ENCODE data around the gene PDE3A.

PDE3A gene

DNA sequence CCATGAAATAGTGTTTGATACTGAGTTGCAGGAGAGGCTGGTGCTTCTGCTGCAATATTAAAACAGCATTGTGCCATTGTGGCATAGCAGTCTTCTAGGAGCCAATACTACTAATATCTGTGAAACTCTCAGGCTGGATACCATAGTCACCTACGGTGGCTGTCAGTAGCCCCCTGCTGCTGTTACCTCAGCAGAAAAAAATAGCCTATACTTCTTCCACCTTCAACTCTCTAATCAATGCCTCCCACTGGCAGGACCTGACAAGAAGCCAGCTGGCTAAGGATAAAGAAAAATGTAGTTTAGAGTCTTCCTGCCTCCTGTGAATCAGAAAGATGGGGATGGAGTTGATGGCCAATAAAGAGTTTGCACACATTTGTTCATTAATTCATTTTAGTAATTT lies 91.6 kb downstream of the PDE3A start:
- Histone ChIP-seq H3K27ac (ENCODE audit: low read length) (no peak overlapping the region), H3K4me1 (ENCODE audit: control insufficient read depth in 1 of 2, insufficient read depth in 2 of 2, low read length in 2 of 2) (peaks cover 4 to 5% of the 10 kb centered on the region in 2 donors)

GRCh38 chr12:20460956-20461355 lies 92.6 kb downstream of the PDE3A start:
- Histone ChIP-seq H3K4me1 (ENCODE audit: control insufficient read depth in 1 of 2, insufficient read depth in 2 of 2, low read length in 2 of 2) (peaks cover 3 to 5% of the 10 kb centered on the region in 2 donors), H3K36me3 (ENCODE audit: control insufficient read depth in 1 of 2, insufficient read depth in 2 of 2, low read length in 2 of 2) (no peaks in the 10 kb centered on the region), H3K27ac (ENCODE audit: low read length) (no peak overlapping the region), H3K9me3 (ENCODE audit: control insufficient read depth in 1 of 2, low read length in 2 of 2) (no peaks in the 10 kb centered on the region), H3K4me3 (ENCODE audit: low read depth in 1 of 2, low read length in 2 of 2) (no peak overlapping the region), H3K27me3 (ENCODE audit: low read depth, low read length) (no peaks in the 10 kb centered on the region)

More for the DNA sequence above, 91.6 kb downstream of the PDE3A start:
- H3K27me3 ChIP-seq (ENCODE audit: low read depth, low read length), result no peaks in the 10 kb centered on the region
- H3K9me3 ChIP-seq (ENCODE audit: control insufficient read depth in 1 of 2, low read length in 2 of 2), result no peaks in the 10 kb centered on the region
- no peak overlapping the region for H3K4me3 ChIP-seq (ENCODE audit: low read depth in 1 of 2, low read length in 2 of 2)
- H3K36me3 ChIP-seq (ENCODE audit: control insufficient read depth in 1 of 2, insufficient read depth in 2 of 2, low read length in 2 of 2), result no peaks in the 10 kb centered on the region

DNA sequence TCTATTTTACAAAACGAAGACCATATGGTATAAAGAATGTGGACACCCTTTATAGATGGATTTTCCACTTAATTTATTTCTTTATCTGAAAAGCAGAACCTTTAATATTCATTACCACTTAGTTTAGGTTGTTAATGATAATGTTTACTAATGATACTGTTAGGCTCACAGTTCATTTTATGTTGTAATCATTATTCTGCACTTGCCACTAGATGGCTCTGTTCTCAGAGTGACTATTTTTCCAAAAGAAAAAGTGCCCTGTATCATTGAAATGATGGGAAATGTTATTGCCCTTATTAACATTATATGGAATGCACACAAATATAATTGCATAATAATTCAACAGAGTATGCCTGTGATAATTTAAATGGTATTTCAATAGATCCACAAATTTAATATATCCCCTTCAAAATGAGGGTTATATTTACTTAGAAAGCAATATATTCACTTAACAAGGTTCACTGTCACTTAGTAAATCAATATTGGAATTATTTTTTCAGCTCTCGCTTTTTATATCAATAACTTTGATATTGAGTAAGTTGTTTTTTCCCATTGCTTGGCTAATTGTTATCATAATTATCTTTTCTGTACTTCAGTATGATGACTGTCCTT lies 95.7 kb downstream of the PDE3A start:
- Histone ChIP-seq H3K27me3 (ENCODE audit: low read depth, low read length) (no peaks in the 10 kb centered on the region), H3K4me1 (ENCODE audit: control insufficient read depth in 1 of 2, insufficient read depth in 2 of 2, low read length in 2 of 2) (peaks cover 5 to 7% of the 10 kb centered on the region in 2 donors), H3K9me3 (ENCODE audit: control insufficient read depth in 1 of 2, low read length in 2 of 2) (no peaks in the 10 kb centered on the region), H3K4me3 (ENCODE audit: low read depth in 1 of 2, low read length in 2 of 2) (no peak overlapping the region), H3K27ac (ENCODE audit: low read length) (no peak overlapping the region), H3K36me3 (ENCODE audit: control insufficient read depth in 1 of 2, insufficient read depth in 2 of 2, low read length in 2 of 2) (no peaks in the 10 kb centered on the region)

- Histone ChIP-seq H3K27ac (ENCODE audit: low read length) (no peak overlapping the region), H3K36me3 (ENCODE audit: control insufficient read depth in 1 of 2, insufficient read depth in 2 of 2, low read length in 2 of 2) (no peaks in the 10 kb centered on the region), H3K9me3 (ENCODE audit: control insufficient read depth in 1 of 2, low read length in 2 of 2) (no peaks in the 10 kb centered on the region), H3K4me1 (ENCODE audit: control insufficient read depth in 1 of 2, insufficient read depth in 2 of 2, low read length in 2 of 2) (peaks cover 0 to 20% of the 10 kb centered on the region in 2 donors), H3K4me3 (ENCODE audit: low read depth in 1 of 2, low read length in 2 of 2) (no peak overlapping the region), H3K27me3 (ENCODE audit: low read depth, low read length) (no peaks in the 10 kb centered on the region)
These were observed 101.0 kb downstream of the PDE3A start for GRCh38 chr12:20469300-20469699.

DNA sequence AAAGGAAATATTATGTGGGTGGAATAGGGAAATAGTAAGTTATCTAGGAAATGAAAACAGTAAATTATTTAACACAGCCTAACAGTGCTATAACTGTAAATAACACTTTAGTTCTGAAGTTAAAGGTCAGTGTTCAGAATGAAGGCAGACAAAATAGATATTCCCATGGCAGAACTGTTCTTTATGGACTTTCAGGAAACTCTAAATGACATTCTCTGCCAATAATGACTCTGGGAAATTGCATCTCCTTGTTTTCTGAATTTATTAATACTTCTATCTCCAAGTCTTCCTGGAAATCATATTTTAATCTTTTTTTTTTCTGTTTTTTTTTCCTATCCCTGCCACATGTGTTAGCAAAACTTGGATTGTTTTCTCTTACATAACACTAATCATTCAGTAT lies 101.4 kb downstream of the PDE3A start:
- Histone ChIP-seq H3K4me3 (ENCODE audit: low read depth in 1 of 2, low read length in 2 of 2) (no peak overlapping the region), H3K4me1 (ENCODE audit: control insufficient read depth in 1 of 2, insufficient read depth in 2 of 2, low read length in 2 of 2) (peaks cover 0 to 20% of the 10 kb centered on the region in 2 donors), H3K9me3 (ENCODE audit: control insufficient read depth in 1 of 2, low read length in 2 of 2) (no peaks in the 10 kb centered on the region), H3K27me3 (ENCODE audit: low read depth, low read length) (no peaks in the 10 kb centered on the region), H3K27ac (ENCODE audit: low read length) (no peak overlapping the region), H3K36me3 (ENCODE audit: control insufficient read depth in 1 of 2, insufficient read depth in 2 of 2, low read length in 2 of 2) (no peaks in the 10 kb centered on the region)

DNA sequence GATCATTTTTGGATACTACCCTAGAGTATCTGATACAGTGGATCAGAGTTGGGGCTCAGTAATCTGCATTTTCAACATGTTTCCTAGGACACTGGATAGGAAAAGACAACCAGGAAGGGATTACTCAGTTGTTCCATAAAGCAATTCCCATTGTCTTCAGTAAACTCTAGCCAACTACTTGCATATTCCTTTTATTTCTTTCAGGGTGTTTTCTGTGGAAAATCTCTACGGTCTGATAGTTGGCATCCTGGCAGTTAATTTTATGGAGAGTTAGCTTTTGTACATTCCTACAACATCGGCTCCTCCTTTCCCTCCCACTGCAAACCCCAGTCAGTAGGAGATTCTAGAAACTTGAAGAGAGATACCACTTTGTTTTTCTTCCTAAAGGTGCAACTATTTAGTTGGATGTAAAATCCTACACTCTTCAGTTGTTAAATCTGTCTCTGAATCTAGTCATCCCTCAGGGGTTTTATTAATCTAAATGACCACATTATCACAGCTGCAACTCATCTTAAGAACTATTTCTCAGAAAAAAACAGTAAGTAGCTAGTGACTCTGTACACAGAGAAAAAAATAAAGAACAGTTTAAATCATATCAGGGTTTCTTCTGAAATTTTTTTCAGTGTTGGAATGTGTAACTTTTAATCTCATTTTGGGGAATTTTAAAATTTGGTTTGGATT lies 103.9 kb downstream of the PDE3A start:
- Histone ChIP-seq H3K9me3 (ENCODE audit: control insufficient read depth in 1 of 2, low read length in 2 of 2) (no peaks in the 10 kb centered on the region), H3K27me3 (ENCODE audit: low read depth, low read length) (no peaks in the 10 kb centered on the region), H3K27ac (ENCODE audit: low read length) (no peak overlapping the region), H3K36me3 (ENCODE audit: control insufficient read depth in 1 of 2, insufficient read depth in 2 of 2, low read length in 2 of 2) (no peaks in the 10 kb centered on the region), H3K4me1 (ENCODE audit: control insufficient read depth in 1 of 2, insufficient read depth in 2 of 2, low read length in 2 of 2) (peaks cover 0 to 13% of the 10 kb centered on the region in 2 donors), H3K4me3 (ENCODE audit: low read depth in 1 of 2, low read length in 2 of 2) (no peak overlapping the region)

DNA sequence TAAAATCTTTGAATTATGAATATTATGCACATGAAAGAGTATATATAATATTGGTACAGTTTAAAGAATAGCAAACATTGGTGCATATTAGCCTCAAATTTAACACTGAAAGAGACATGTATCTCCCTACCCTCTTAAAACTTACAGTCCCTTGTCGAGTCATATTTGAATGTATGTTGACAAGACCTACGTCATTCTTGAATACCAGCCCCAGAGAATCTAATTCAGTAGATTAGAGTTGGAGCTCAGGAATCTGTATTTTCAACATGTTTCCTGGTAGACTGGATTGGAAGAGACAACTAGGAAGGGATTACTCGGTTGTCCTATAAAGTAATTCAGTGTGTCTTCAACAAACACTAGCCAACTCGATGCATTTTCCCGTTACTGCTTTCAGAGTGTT lies 104.8 kb downstream of the PDE3A start:
- H3K27ac ChIP-seq (ENCODE audit: low read length), result no peak overlapping the region
- no peaks in the 10 kb centered on the region for H3K27me3 ChIP-seq (ENCODE audit: low read depth, low read length)
- peaks cover 0 to 13% of the 10 kb centered on the region in 2 donors for H3K4me1 ChIP-seq (ENCODE audit: control insufficient read depth in 1 of 2, insufficient read depth in 2 of 2, low read length in 2 of 2)
- no peaks in the 10 kb centered on the region for H3K9me3 ChIP-seq (ENCODE audit: control insufficient read depth in 1 of 2, low read length in 2 of 2)
- H3K36me3 ChIP-seq (ENCODE audit: control insufficient read depth in 1 of 2, insufficient read depth in 2 of 2, low read length in 2 of 2), result no peaks in the 10 kb centered on the region
- no peak overlapping the region for H3K4me3 ChIP-seq (ENCODE audit: low read depth in 1 of 2, low read length in 2 of 2)

GRCh38 chr12:20474016-20474415 lies 105.7 kb downstream of the PDE3A start:
- Histone ChIP-seq H3K36me3 (ENCODE audit: control insufficient read depth in 1 of 2, insufficient read depth in 2 of 2, low read length in 2 of 2) (no peaks in the 10 kb centered on the region), H3K27me3 (ENCODE audit: low read depth, low read length) (no peaks in the 10 kb centered on the region), H3K9me3 (ENCODE audit: control insufficient read depth in 1 of 2, low read length in 2 of 2) (no peaks in the 10 kb centered on the region), H3K4me1 (ENCODE audit: control insufficient read depth in 1 of 2, insufficient read depth in 2 of 2, low read length in 2 of 2) (peaks cover 0 to 13% of the 10 kb centered on the region in 2 donors), H3K4me3 (ENCODE audit: low read depth in 1 of 2, low read length in 2 of 2) (no peak overlapping the region), H3K27ac (ENCODE audit: low read length) (no peak overlapping the region)

DNA sequence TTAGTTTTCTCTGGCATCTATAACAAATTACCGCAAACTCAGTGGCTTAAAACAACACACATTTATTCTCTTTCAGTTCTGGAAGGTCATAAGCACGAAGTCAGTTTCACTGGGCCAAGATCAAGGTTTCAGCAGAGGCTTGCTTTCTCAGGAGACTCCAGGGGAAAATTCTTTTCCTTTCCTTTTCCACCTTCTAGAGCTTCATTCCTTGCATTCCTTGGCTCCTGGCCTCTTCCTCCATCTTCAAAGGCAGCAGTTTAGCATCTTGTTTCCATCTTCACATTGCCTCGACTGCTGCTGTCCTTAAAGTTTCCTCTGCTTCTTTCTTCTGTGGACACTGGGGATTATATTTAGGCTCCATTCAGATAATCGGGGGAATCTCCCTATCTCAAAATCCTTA lies 106.1 kb downstream of the PDE3A start:
- no peaks in the 10 kb centered on the region for H3K27me3 ChIP-seq (ENCODE audit: low read depth, low read length)
- H3K36me3 ChIP-seq (ENCODE audit: control insufficient read depth in 1 of 2, insufficient read depth in 2 of 2, low read length in 2 of 2), result no peaks in the 10 kb centered on the region
- H3K9me3 ChIP-seq (ENCODE audit: control insufficient read depth in 1 of 2, low read length in 2 of 2), result no peaks in the 10 kb centered on the region
- no peak overlapping the region for H3K4me3 ChIP-seq (ENCODE audit: low read depth in 1 of 2, low read length in 2 of 2)
- no peak overlapping the region for H3K27ac ChIP-seq (ENCODE audit: low read length)
- H3K4me1 ChIP-seq (ENCODE audit: control insufficient read depth in 1 of 2, insufficient read depth in 2 of 2, low read length in 2 of 2), result peaks cover 0 to 11% of the 10 kb centered on the region in 2 donors

- Histone ChIP-seq H3K27me3 (ENCODE audit: low read depth, low read length) (no peaks in the 10 kb centered on the region), H3K27ac (ENCODE audit: low read length) (no peak overlapping the region), H3K9me3 (ENCODE audit: control insufficient read depth in 1 of 2, low read length in 2 of 2) (no peaks in the 10 kb centered on the region), H3K4me1 (ENCODE audit: control insufficient read depth in 1 of 2, insufficient read depth in 2 of 2, low read length in 2 of 2) (peaks cover 0 to 8% of the 10 kb centered on the region in 2 donors), H3K4me3 (ENCODE audit: low read depth in 1 of 2, low read length in 2 of 2) (no peak overlapping the region), H3K36me3 (ENCODE audit: control insufficient read depth in 1 of 2, insufficient read depth in 2 of 2, low read length in 2 of 2) (no peaks in the 10 kb centered on the region)
These were observed 107.2 kb downstream of the PDE3A start for GRCh38 chr12:20475542-20475941.

- Histone ChIP-seq H3K9me3 (ENCODE audit: control insufficient read depth in 1 of 2, low read length in 2 of 2) (no peaks in the 10 kb centered on the region), H3K4me1 (ENCODE audit: control insufficient read depth in 1 of 2, insufficient read depth in 2 of 2, low read length in 2 of 2) (peaks cover 0 to 7% of the 10 kb centered on the region in 2 donors), H3K27me3 (ENCODE audit: low read depth, low read length) (no peaks in the 10 kb centered on the region), H3K36me3 (ENCODE audit: control insufficient read depth in 1 of 2, insufficient read depth in 2 of 2, low read length in 2 of 2) (no peaks in the 10 kb centered on the region), H3K4me3 (ENCODE audit: low read depth in 1 of 2, low read length in 2 of 2) (no peak overlapping the region), H3K27ac (ENCODE audit: low read length) (no peak overlapping the region)
These were observed 108.2 kb downstream of the PDE3A start for GRCh38 chr12:20476551-20476950.

DNA sequence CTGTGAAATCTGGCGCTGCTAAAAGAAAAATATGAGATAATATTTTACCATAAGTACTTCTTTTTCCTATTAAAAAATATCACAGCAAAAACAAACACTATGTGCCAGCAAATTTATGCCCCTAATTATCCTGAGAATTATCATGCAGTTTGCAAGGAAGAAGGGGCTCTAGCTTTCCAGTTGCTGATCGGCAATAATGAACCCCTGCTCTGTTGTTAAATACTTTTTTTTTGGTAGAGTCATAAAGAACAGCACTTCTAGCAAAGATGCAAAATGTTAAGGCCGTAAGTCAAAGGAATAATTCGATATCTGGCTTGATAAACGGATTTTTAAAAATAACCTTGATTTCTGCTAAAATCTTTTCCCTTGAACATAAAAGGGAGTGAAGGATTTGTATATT lies 108.9 kb downstream of the PDE3A start:
- H3K27ac ChIP-seq (ENCODE audit: low read length), result no peak overlapping the region

More for the DNA sequence above, 108.9 kb downstream of the PDE3A start:
- Histone ChIP-seq H3K27me3 (ENCODE audit: low read depth, low read length) (no peaks in the 10 kb centered on the region), H3K9me3 (ENCODE audit: control insufficient read depth in 1 of 2, low read length in 2 of 2) (no peaks in the 10 kb centered on the region), H3K4me1 (ENCODE audit: control insufficient read depth in 1 of 2, insufficient read depth in 2 of 2, low read length in 2 of 2) (peaks cover 0 to 3% of the 10 kb centered on the region in 2 donors), H3K36me3 (ENCODE audit: control insufficient read depth in 1 of 2, insufficient read depth in 2 of 2, low read length in 2 of 2) (no peaks in the 10 kb centered on the region), H3K4me3 (ENCODE audit: low read depth in 1 of 2, low read length in 2 of 2) (no peak overlapping the region)

All from muscle layer of duodenum (tissue), 2 donors.